Sigmoid colon (tissue), 4 donors: ENCODE measurements around the gene FXYD7.

Experiments
- EP300 ChIP-seq, 4 donors: sonication (generic); formaldehyde crosslinking; IDR thresholded peaks; one replicate each; pipeline ENCODE4 v1.6.1; 2017; ENCODE audit warnings: antibody characterized with exemption in 4 of 4
- POLR2A ChIP-seq, 2 donors: fragments of 450-650 bp; IDR thresholded peaks; one replicate each; pipeline ENCODE4 v1.6.1; 2016; ENCODE audit warnings: antibody characterized with exemption in 2 of 2, mild to moderate bottlenecking in 2 of 2, moderate library complexity in 2 of 2
- POLR2AphosphoS5 ChIP-seq, 4 donors: sonication (generic); formaldehyde crosslinking; IDR thresholded peaks; one replicate each; pipeline ENCODE4 v1.6.1; 2017; ENCODE audit warnings: antibody characterized with exemption in 4 of 4
- TF ChIP-seq, protein P1 (sequence below), 4 experiments: fragments of 450-650 bp in 3 of 4; fragments of 200-600 bp in 1 of 4; IDR thresholded peaks; one replicate each; pipeline ENCODE4 v1.5.1; 2016 to 2019; ENCODE audit warnings: antibody characterized with exemption in 4 of 4, mild to moderate bottlenecking in 3 of 4, moderate library complexity in 2 of 4

- TF ChIP-seq, protein P1, sequence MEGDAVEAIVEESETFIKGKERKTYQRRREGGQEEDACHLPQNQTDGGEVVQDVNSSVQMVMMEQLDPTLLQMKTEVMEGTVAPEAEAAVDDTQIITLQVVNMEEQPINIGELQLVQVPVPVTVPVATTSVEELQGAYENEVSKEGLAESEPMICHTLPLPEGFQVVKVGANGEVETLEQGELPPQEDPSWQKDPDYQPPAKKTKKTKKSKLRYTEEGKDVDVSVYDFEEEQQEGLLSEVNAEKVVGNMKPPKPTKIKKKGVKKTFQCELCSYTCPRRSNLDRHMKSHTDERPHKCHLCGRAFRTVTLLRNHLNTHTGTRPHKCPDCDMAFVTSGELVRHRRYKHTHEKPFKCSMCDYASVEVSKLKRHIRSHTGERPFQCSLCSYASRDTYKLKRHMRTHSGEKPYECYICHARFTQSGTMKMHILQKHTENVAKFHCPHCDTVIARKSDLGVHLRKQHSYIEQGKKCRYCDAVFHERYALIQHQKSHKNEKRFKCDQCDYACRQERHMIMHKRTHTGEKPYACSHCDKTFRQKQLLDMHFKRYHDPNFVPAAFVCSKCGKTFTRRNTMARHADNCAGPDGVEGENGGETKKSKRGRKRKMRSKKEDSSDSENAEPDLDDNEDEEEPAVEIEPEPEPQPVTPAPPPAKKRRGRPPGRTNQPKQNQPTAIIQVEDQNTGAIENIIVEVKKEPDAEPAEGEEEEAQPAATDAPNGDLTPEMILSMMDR (IDR thresholded peaks at IDR 0.05) = no peak
- no peak for TF ChIP-seq POLR2A (IDR thresholded peaks at IDR 0.05)
- no peak for TF ChIP-seq EP300 (IDR thresholded peaks at IDR 0.05)
- TF ChIP-seq POLR2AphosphoS5 (IDR thresholded peaks at IDR 0.05) = no peak
These were observed 1.8 kb downstream of the FXYD7 start for GRCh38 chr19:35144600-35145436.
